Cortex of kidney (tissue), 1 donor: ENCODE data around the gene FBF1.

ENCODE experiments used
- DNase-seq: peaks from one replicate; lab custom pipeline; 2025; lab: John Stamatoyannopoulos, UW

FBF1 gene

DNA sequence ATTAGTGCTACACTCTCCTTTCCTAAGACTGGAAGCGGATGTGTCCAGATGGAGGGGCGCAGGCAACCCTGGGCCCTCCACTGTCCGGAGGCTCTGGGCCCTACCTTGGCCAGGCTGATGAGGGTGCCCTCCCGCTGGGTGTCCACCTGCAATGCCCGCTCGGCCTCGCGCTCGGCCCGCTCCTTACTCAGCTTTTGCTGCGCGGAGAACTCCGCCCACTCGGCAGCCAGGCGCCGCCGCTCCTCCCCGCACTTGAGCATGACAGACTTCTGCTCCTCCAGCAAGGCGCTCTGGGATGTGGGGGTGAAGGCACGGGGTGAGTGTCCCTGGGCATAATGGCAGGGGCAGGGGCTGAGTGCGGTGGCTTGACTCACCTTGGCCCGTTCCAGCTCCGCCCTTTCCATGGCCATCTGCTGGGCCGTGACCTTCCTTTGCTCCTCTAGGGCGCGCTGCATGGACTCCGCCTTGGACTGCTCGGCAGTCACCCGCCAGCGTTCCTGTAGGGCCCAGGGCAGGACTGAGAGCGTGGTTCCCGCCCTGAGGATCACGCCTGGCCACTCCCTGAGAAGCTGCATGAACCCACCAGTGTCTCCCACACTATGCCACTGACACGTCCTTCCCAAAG lies 26.1 kb downstream of the FBF1 start:
- DNase-seq: no peak

DNA sequence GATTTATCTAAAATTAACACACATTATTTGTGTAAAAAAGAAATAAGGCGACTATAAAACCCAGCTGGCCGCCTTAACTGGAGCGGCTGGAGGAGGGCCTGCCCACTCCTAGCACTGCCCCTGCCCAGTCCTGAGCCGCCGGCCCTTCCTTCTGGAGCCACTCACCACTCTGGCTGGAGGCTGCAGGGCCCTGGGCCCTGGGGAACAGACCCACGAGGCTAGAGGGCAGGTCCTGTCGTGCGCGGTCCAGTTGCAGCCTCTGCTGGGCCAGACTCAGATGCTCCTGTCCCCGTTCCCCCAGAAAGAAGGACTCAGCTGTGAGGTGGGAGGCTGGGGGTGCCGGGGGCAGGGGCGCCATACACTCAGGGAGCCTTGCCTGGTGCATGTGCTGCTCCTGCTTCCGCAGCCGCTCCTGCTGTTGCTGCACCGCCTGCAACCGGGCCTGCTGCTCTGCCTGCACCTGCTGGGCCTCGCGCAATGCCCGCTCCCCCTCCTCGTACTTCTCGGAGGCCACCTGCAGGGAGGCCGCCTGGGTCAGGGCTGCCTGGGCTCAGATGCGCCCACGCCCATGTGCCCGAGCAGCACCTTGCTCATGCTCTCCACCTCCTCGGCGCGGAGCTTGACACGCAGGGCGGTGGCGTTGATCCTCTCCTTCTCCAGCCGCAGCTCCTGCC lies 27.2 kb downstream of the FBF1 start:
- DNase-seq: no peak

DNA sequence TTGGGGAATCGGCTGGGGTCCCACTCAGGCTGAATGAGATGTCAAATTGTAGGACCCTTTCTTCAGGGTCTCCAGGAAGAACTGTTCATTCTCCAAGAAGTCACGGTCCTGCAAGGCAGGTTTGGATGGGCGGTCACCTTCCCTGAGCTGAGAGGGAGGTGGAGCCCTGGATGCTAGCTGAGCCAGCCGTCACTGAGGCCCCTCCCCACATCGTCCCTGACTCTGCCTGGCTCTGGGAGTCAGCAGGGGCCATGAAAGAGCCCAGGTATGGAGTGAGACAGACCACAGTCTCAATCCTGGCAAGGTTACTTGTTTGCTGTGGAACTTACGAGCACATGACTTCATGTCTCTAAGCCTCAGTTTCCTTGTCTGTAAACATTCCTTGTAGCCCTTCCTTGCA lies 30.1 kb downstream of the FBF1 start:
- no peak for DNase-seq

DNA sequence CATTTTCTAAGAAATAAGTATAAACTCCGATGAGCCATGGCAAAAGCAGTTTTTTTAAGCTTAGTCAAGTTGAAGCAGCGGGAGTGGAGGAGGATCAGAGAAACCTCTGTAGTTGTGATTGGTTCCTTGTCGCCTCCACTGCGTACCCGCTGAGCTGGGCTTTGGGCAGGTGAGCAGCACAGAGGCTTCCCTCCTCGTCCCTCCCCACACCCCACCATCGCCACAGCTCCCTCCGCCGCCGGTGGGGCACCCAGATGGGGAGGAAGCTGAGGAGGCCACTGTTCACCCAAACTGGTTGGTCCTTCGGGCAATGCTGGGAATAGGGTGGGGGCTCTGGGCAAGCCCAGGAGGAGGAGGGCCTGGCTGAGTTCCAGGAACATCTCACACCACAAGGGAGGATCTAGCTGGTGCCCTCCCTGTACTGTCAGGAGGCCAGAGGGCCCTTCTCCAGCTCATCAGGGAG lies 31.0 kb downstream of the FBF1 start:
- DNase-seq: no peak

DNA sequence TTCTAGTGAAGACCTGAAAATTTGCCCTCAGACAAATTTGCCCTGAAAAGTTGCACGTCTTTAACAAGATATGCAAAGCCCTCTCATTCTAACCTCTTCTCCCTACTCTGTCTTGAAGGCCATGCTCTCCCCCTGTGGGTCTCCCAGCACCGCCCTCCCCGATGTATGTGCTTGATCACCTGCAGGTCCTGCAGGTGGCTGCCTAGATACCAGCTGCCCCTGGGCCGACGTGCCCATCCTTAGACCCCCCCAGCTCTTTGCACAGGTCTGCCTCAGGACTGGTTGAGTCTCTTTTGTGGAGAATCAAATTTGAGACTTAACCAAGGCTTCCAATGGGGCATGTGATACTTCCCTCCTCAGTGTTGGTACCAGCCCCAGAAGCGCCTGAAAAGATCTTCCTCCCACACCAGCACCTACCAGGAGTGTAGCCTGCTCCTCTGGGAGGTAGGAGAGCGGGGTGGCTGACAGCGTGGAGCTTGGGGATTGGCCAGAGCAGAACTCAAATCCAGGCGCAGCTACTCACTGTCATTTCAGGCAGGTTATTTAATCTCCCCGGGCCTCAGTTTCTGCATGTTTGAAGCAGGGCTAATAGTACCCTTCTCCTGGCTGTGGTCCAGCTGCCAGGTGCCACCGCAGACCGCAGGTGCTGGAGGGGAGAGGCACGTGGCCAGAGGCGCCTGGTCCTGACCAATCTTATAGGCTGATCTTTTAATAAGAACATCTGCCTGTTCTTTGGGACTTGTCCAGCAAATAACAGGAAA lies 31.6 kb downstream of the FBF1 start:
- DNase-seq: no peak

DNA sequence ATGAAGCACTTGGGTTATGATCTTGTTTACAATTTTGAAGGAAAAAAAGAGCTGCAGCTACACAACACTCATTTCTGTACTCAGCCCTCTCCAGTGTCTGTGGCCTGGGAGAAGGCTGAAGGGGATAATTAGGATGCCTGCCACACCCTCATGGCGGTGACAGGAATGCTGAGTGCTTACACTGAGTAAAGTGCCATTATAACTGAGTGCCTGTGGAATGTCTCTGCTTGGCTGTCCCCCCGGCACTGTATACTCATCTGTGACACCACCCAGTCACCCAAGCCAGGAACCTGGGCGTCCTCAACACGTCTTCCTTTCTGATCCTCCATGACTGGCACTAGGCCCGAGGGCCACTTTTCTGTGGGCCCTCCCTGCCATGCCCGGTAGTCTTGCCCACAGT lies 32.6 kb downstream of the FBF1 start:
- no peak for DNase-seq

DNA sequence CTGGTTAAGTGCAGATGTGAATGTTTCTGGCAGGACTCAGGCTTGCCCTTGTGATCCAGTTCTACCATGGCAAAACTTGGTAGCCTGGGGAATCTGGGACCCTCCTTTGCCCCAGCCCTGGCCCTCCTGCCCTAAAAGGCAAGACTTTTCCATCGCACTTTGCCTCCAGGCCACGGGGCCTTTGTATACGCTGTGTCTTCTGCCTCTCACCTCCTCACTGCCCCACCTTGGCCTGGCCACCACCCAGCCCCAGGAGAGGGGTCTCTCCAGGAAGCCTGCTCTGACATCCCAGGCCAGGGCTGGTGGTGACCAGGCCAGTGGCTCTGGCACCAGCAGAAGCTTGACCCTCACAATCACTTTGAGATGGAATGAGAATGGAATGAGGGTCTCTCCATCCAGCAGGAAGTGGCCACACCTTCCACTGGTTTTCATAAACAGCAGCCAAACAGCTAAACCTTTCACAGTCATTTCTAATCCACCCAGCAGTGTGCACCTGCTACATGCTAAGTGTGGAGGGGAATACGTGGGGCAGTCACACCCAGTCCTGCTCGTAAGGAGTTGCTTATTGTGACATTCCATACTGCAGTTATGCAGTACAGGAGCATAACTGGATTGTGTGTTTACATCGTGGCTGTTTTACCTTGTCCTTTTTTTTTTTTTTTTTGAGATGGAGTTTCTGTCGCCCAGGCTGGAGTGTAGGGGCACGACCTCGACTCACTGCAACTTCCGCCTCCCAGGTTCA lies 34.5 kb downstream of the FBF1 start:
- DNase-seq: no peak

DNA sequence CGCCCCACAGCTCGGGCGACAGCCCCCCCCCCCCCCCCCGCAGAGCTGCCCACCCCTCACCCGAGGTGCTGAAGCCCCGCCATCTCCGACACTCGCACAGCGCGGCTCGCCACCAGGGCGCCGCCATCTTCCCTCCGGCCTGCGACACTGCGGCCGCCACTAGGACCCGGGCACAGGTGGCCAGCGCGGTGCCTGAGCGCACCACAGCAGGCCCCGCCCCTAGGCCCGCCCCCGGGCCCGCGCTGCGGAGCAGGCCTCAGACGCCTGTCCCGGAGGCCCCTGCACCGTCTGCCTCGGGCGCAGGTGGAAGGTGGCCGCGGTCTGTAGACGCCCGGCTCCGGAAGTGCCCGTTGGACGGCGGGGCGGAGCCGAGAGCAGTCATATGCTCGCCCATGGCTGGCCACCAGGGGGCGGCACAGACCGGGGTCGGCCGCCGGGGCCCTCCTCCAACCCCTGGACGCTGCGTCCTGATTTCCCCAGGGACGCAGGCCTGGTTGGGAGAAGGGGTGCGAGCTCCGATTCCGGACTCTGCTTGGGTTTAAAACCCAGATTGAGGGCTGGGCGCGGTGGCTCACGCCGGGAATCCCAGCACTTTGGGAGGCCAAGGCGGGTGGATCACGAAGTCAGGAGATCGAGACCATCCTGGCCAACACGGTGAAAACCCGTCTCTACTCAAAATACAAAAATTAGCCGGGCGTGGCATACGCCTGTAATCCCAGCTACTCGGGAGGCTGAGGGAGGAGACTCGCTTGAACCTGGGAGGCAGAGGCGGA lies 35.9 kb downstream of the FBF1 start, which contains the start of gene MRPL38:
Gene MRPL38, minus strand, starts transcription at position 136 of the 773 bp plus-strand sequence. Its CDS starts 9 bp downstream, at position 127.
- DNase-seq: peak; percentile 91

DNA sequence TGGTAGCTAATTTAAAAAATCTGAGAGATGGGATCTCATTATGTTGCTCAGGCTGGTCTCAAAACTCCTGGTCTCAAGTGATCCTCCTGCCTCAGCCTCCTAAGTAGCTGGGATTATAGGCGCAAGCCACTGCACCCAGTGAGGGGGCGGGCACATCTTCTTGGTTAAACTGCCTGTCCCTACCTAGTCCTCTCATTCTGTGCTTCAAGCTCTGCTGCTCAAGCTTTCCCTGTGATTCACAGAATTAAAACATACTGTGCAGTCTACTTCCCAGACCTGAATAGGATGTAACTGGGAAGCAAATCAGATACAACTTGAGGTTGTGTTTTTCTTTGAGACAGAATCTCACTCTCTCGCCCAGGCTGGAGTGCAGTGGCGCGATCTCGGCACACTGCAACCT lies 38.4 kb downstream of the FBF1 start:
- DNase-seq: no peak

DNA sequence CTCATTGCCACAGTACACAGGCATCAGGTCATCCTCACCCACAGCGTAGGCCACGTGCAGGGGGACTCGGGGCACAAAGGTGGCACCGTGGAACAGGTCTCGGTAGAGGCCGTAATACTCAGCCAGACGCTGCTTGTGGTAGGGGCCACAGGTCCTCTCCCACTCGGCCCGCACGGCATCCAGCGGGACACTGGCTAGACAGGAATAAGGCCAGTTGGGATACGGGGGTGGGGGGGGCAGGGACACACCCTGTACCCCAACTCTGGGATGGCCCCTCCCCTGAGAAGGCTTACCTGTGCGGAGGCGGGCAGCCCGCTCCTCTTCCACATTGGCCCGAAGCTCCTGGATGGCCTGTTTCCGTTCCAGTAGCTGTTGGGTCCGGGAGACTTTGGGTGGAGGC lies 39.1 kb downstream of the FBF1 start:
- no peak for DNase-seq

DNA sequence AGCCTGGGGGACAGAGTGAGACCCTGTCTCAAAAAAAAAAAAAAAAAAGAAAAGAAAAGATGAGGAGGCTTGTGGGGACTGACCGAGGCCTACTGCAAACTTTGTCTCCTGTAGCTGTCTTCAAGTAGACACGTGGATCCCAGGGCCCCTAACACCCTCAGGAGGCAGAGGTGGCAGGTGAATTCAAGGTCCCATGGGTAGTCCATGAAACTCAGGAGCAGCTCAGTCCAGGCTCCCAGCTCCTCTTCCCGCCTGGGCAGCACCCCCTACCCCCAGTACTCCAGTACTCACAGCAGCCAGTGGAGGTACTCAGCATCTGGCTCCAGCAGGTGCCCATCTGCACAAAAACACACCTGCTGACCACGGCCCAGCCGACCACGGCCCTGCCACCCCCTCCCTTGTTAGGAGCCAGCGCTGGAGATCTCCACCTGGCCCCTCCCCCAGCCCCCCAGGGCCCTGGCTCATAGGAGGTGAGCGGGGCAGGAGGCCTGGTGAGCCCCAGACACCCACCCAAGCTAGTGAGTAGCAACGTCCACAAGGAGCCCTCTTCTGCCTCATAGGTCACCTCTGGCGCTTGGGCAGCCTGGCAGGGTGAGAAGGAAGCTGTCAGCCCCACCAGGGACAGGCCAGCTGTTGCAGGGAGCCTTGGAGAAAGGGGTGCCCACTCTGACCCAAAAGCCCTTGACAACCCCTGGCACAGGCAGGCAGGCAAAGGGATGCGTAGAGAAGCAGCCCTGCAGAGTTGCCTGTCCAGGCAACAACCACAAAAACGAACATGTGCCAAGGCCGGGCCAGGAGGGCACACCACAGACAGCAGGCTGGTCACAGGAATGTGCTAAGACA lies 39.9 kb downstream of the FBF1 start:
- no peak for DNase-seq

DNA sequence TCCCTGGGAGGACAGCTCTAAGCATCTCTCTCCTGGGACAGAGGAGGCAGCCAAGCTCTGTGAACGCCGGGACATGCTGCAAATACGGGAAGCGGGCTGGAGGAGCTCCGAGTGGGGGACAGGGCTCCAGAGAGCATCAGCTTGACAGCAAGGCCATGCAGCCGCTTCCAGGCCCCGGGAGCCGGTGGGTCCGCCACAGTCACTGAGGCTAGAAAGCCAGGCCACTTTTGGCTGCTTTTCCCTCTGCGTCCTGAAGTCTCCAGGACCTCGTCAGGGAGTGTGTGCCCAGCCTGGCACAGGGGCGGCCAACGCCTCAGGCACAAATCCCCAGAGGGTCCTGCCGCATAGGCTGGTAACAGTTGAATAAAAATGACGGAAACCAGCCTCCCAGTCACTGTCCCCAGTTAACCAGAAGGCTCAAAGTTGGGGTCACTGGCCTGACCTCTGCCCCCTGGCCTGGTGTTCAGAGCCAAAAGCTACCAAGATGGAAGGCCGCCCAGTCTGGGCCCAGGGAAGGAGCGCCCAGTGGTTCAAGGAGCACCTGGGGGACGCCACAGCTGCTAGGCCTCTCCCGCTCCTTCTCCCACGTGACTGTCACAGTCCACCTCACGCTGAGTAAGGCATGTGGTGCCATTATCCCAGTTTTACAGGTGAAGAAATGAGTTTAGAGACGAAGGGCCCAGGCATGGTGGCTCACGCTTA lies 40.9 kb downstream of the FBF1 start:
- DNase-seq: no peak

DNA sequence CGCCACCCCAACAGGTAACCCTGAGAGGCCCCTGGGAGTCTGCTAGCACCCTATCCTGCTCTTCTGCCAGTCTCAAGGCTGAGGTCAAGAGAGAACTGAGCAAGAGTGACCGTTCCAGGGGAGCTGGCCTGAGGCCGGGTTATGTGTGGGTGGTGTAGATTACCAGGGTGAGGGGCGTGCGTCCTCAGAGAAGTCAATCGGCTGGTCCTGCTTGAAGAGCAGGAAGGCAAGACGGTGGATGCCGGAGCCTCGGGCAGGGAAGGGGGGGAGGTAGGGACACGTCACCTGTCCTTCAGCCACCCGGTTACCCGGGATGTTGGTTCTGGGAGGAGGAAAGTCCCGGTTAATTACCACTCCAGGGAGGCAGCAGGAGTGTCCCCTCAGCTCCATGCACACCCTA lies 41.5 kb downstream of the FBF1 start:
- DNase-seq: no peak

DNA sequence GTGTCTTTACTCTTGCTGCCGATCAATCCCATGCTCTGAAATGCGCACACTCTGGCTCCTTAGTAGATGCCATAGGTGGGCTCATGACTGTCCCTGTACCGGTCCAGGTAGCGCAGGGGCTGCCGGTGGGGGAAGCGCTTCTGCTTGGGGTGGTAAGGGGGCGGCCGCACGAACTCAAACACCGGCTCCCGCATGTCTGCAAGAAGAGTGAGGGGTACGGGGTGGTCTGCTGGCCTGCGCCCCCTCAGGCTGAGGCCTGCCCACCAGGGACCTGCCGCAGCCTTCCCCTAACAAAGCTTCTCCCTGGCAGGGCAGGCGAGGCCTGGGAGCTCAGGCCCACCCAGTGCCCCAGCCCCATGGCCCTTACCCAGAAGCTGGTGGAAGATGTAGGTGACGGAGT lies 42.1 kb downstream of the FBF1 start:
- DNase-seq: no peak

DNA sequence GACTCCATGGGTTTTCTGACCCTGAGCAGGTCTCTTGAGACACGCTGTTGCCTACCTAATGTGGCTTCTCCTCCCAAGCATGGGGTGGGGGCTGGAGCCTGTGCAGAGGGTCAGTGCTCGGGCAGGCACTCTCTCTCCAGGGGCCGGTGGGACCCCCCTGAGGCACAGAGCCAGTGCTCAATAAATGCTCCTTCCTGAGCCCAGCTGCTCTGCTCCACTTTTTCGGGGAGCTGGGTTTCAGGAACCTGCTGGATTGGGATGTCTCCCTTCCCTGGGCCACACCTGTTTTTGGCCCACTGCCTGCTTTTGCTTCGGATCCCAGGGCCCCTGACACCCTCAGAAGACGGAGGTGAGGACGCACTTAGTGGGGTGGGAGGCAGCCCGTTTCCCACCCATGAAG lies 42.8 kb downstream of the FBF1 start:
- no peak for DNase-seq

DNA sequence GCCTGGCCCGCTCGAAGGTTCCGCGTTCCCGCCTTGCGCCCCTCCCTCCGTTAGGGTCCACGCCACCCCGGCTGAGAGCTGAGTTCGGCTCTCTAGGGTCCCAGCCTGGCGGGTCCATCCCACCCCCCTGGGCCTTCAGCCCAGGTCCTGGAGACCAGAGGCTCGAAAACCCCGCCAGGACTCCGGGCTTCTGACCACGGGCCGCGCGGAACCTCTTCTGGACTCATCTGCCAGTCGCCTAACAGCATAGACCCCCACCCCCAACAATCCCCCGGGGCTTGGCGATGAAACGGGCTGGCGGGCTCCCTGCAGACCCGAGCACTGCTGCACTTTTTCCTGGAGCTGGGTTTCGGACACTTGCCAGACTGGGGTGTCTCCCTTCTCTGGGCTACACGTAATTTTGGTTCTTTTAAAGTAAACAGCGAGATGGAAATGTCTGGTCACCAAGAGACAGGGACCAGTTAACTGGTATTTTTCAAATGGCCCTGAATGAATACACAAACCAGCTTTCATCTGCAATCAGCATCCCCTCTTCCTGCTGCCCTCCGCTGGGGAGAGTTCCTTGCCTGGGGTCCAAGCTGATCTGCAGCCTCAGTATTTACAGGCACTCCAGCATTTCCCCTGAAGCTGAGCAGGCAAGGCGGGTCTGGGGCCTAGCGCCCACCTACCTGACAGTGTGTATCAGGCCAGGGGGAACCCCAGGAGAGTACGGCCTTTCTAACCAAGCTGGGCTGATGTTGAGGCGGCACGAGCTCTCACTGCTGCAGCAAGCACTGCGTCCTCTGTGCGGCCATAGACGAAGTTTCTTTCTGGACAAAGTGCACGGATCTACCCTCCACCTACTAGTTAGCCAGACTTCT lies 43.5 kb downstream of the FBF1 start:
- DNase-seq: no peak

DNA sequence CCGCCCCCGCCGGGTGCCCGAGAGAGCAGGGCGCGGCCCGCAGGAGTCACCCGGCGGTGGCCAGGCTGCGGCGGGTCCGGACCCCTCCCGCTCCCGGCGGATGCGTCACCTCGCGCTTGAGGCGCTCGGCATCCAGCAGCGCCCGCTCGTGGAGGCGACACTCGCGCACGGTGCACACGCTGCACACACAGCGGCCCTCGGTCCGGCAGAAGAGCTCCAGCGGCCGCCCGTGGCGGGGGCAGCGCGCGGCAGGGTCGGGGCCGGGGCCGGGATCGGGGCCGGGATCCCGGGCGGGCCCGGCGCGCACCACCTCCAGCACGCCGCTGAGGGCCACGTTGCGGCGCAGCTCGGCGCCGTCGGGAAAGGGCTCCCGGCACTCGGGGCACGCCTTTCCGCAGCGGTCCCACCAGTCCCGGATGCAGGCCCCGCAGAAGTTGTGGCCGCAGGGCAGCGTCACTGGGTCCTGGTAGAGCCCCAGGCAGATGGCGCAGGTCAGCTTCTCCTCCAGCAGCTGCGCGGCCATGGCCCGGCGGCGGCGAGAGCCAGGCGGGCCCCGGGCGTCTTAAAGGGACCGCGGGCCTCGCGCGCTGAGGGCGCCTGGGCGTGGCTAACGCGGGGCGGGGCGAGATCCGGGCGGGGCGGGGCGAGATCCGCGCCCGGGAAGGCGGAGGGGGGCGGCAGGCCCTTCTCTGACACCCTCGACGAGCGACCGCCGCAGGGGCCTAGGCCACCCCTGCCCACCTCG lies 44.3 kb downstream of the FBF1 start, which contains the start of gene TRIM65:
Gene TRIM65, minus strand, starts transcription at position 537 of the 745 bp plus-strand sequence. Its CDS starts 14 bp downstream, at position 523.
- no peak for DNase-seq
